ENCODE data around the gene NOXO1. TPM values are rescaled to one million over a fixed set of nuclear protein-coding genes. Genes with fewer than 3 reads are reported as not detected.

Gene NOXO1
- total and polyA plus RNA-seq, 2 experiments from 2014 or later, result 2.3 to 6.0 TPM

DNA sequence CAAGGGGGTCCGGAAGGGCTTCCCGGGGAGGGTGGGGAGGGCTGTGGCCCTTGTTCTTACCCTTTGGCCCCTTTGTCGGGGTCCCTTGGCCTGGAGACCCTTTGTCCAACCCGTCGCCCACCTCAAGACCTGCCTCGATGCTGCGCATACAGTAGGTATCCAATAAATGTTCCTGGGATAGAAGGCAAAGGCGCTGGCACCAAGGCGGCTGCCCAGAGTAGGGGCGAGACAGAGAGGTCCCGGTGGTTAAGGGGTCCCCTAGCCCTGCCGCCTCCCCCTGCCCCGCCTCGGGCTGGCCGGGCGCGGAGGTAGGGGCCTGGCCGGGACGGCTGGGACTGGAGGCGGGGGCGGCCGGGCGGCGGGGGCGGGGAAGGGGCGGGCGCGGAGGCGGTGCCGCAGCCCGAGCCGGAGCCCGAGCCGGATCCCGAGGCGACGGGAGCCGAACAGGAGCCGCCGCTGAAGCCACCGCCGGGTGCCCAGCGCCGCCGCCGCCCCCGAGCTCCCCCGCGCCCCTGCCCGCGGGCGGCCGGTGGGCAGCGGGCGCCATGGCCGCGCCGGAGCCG lies 45.3 kb upstream of the NOXO1 start, which contains the start of gene NHERF2:
TSS of gene NHERF2 (plus strand) at position 442 of the 563 bp plus-strand sequence. CDS start at position 546, 104 bp downstream.
- Histone ChIP-seq H3K4me3 (peak within 1 kb of the TSS; percentile 82), H3K4me2 (peak within 1 kb of the TSS; percentile 97), H2AFZ (peak within 1 kb of the TSS; percentile 52), H3K27ac (peak within 1 kb of the TSS; percentile 3), H3K79me2 (peaks cover 20% of the 10 kb centered on the region), H3K9me2 (replicated peaks; ENCODE audit: insufficient read depth) (no peaks in the 10 kb centered on the region), H3K9me3 (ENCODE audit: low read depth) (no peaks in the 10 kb centered on the region), H4K20me1 (ENCODE audit: insufficient read depth, poor library complexity, severe bottlenecking) (peaks cover 8% of the 10 kb centered on the region), H3K27me3 (no peaks in the 10 kb centered on the region), H3K36me3 (replicated peaks; ENCODE audit: insufficient read depth, low read depth) (no peaks in the 10 kb centered on the region), H3K4me1 (ENCODE audit: insufficient read depth) (peaks cover 36% of the 10 kb centered on the region)
- DNase-seq (ENCODE audit: low spot score), result peak; percentile 77
- 90% methylated on average over 2 of the region's 59 CpGs for WGBS (ENCODE audit: low lambda C conversion rate, missing lambda C conversion rate)
- TF ChIP-seq EZH2phosphoT487 (IDR thresholded peaks at IDR 0.05; ENCODE audit: low read depth, severe bottlenecking, unreplicated experiment) (no peak), EZH2 (IDR thresholded peaks at IDR 0.05; ENCODE audit: borderline replicate concordance) (no peak)
- TF ChIP-seq, protein P1, sequence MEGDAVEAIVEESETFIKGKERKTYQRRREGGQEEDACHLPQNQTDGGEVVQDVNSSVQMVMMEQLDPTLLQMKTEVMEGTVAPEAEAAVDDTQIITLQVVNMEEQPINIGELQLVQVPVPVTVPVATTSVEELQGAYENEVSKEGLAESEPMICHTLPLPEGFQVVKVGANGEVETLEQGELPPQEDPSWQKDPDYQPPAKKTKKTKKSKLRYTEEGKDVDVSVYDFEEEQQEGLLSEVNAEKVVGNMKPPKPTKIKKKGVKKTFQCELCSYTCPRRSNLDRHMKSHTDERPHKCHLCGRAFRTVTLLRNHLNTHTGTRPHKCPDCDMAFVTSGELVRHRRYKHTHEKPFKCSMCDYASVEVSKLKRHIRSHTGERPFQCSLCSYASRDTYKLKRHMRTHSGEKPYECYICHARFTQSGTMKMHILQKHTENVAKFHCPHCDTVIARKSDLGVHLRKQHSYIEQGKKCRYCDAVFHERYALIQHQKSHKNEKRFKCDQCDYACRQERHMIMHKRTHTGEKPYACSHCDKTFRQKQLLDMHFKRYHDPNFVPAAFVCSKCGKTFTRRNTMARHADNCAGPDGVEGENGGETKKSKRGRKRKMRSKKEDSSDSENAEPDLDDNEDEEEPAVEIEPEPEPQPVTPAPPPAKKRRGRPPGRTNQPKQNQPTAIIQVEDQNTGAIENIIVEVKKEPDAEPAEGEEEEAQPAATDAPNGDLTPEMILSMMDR (IDR thresholded peaks at IDR 0.05; ENCODE audit: poor library complexity), result no peak

DNA sequence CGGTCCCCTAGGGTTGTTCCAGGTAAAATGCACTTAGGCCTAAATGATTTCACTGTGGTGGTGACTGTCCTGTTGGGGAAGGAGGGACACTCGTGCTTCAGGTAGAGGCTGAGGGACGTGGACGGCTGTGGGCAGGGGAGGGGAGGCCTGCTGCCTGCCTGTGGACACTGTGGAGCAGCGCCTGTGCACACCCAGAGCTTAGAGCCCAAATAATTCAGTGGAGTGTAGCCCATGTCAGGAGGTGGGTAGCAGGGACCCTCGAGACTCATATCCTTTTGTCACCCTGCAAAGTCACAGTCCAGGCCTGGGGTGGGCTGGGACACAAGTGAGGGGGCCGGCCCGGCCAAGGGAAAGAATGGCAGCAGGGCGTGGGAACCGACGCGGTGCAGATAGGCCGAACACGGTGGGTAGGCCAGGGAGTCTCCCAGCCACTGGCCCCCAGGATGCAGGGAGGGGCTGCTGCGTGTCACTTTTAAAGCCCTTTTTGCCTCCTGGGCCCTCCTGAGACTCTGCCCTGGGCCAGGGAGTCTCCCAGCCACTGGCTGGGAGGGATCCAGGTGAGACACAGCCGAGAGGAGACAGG lies 44.7 kb upstream of the NOXO1 start:
- H3K9me2 ChIP-seq (replicated peaks; ENCODE audit: insufficient read depth), result no peaks in the 10 kb centered on the region
- no peaks in the 10 kb centered on the region for H3K27me3 ChIP-seq
- no peak overlapping the region for H3K4me3 ChIP-seq
- no peak for TF ChIP-seq EZH2phosphoT487 (IDR thresholded peaks at IDR 0.05; ENCODE audit: low read depth, severe bottlenecking, unreplicated experiment)
- TF ChIP-seq, protein P1 (IDR thresholded peaks at IDR 0.05; ENCODE audit: poor library complexity), result no peak
- TF ChIP-seq EZH2 (IDR thresholded peaks at IDR 0.05; ENCODE audit: borderline replicate concordance), result no peak
- H3K9me3 ChIP-seq (ENCODE audit: low read depth), result no peaks in the 10 kb centered on the region
- WGBS (ENCODE audit: low lambda C conversion rate, missing lambda C conversion rate), result 95% methylated on average over 9 of the region's 16 CpGs
- H3K27ac ChIP-seq, result no peak overlapping the region
- H3K4me1 ChIP-seq (ENCODE audit: insufficient read depth), result peaks cover 36% of the 10 kb centered on the region
- H4K20me1 ChIP-seq (ENCODE audit: insufficient read depth, poor library complexity, severe bottlenecking), result peaks cover 8% of the 10 kb centered on the region
- peaks cover 20% of the 10 kb centered on the region for H3K79me2 ChIP-seq
- peak overlapping the region; percentile 89 for H3K4me2 ChIP-seq
- no peaks in the 10 kb centered on the region for H3K36me3 ChIP-seq (replicated peaks; ENCODE audit: insufficient read depth, low read depth)
- H2AFZ ChIP-seq, result no peak overlapping the region
- DNase-seq (ENCODE audit: low spot score), result no peak

DNA sequence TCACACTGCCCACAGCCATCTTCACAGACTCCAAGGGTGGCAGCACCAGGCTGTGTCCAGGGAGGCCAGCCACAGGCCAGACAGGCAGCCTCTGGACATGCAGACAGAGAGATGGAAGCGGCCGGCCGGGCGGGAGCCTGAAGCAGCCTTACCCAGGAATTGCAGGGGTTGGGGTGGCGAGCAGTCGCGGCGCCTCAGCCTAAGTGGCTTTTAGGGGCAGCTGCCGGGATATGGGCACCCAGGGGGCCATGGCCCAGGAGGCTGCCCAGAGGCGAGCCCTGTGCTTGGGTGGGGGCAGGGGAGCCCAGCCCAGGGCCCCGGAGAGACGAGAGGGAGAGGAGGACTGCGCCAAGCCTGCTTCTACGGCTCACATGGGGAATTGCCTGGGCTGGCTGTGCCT lies 44.0 kb upstream of the NOXO1 start:
- Histone ChIP-seq H2AFZ (no peak overlapping the region), H3K27me3 (peaks cover 6% of the 10 kb centered on the region), H3K27ac (no peak overlapping the region), H3K79me2 (peaks cover 20% of the 10 kb centered on the region), H3K4me1 (ENCODE audit: insufficient read depth) (peaks cover 41% of the 10 kb centered on the region), H3K4me2 (no peak overlapping the region), H3K4me3 (no peak overlapping the region), H3K9me3 (ENCODE audit: low read depth) (no peaks in the 10 kb centered on the region), H4K20me1 (ENCODE audit: insufficient read depth, poor library complexity, severe bottlenecking) (peaks cover 8% of the 10 kb centered on the region), H3K9me2 (replicated peaks; ENCODE audit: insufficient read depth) (no peaks in the 10 kb centered on the region), H3K36me3 (replicated peaks; ENCODE audit: insufficient read depth, low read depth) (no peaks in the 10 kb centered on the region)
- no peak for DNase-seq (ENCODE audit: low spot score)
- WGBS (ENCODE audit: low lambda C conversion rate, missing lambda C conversion rate), result 90% methylated on average over 14 of the region's 14 CpGs
- TF ChIP-seq EZH2phosphoT487 (IDR thresholded peaks at IDR 0.05; ENCODE audit: low read depth, severe bottlenecking, unreplicated experiment) (no peak), EZH2 (IDR thresholded peaks at IDR 0.05; ENCODE audit: borderline replicate concordance) (no peak)
- TF ChIP-seq, protein P1 (IDR thresholded peaks at IDR 0.05; ENCODE audit: poor library complexity), result no peak
